SU-DHL-6 (cell line): ENCODE data around the gene CIB4.

ENCODE experiments used
- H2AFZ ChIP-seq: fragments of 200-600 bp; sonication (generic); 2 replicates; pipeline ENCODE4 v1.6.1; 2014; ENCODE audit warnings: low read depth, mild to moderate bottlenecking, moderate library complexity, mixed read lengths, antibody characterized with exemption, low read length; ENCODE audit not compliant: severe bottlenecking
- H3F3A ChIP-seq: fragments of 200-600 bp; shearing (Covaris generic); 2 replicates; pipeline ENCODE4 v1.6.0; 2016; ENCODE audit warnings: antibody characterized with exemption, mild to moderate bottlenecking; ENCODE audit not compliant: insufficient read depth
- H3K27ac ChIP-seq: fragments of 200-600 bp; sonication (generic); 2 replicates; pipeline ENCODE4 v1.5.1; 2016; ENCODE audit warnings: low read depth, mild to moderate bottlenecking, low read length, moderate library complexity, mixed read lengths
- H3K27me3 ChIP-seq: fragments of 200-600 bp; sonication (generic), shearing (Covaris generic); 2 replicates; pipeline ENCODE4 v1.6.0; 2014; ENCODE audit warnings: mild to moderate bottlenecking, low read length
- H3K36me3 ChIP-seq: fragments of 200-600 bp; sonication (generic); 2 replicates; pipeline ENCODE4 v1.6.1; 2014; ENCODE audit warnings: mild to moderate bottlenecking, low read length, mixed read lengths
- H3K4me2 ChIP-seq: fragments of 300-600, 200-600 bp; shearing (Covaris generic), sonication (generic); 2 replicates; pipeline ENCODE4 v1.6.0; 2014; ENCODE audit warnings: low read length, low read depth, mild to moderate bottlenecking; ENCODE audit not compliant: poor library complexity, severe bottlenecking
- H3K4me3 ChIP-seq: fragments of 200-600 bp; sonication (generic); 2 replicates; pipeline ENCODE4 v1.5.1; 2014; ENCODE audit warnings: antibody characterized with exemption, low read length, mild to moderate bottlenecking, mixed read lengths; ENCODE audit not compliant: insufficient read depth, poor library complexity, severe bottlenecking
- H3K79me2 ChIP-seq: fragments of 200-600 bp; sonication (generic); 2 replicates; pipeline ENCODE4 v1.6.1; 2014; ENCODE audit warnings: mild to moderate bottlenecking, low read length, moderate library complexity; ENCODE audit not compliant: insufficient read depth
- H3K9ac ChIP-seq: fragments of 200-600 bp; sonication (generic); 2 replicates; pipeline ENCODE4 v1.7.0; 2014; ENCODE audit warnings: mild to moderate bottlenecking, low read length
- H3K9me2 ChIP-seq: fragments of 200-600 bp; sonication (generic); replicated peaks from 2 replicates; pipeline ENCODE4 v1.6.1; 2014; ENCODE audit warnings: low read length; ENCODE audit not compliant: insufficient read depth
- H3K9me3 ChIP-seq: fragments of 200-600 bp; sonication (generic); 2 replicates; pipeline ENCODE4 v1.6.1; 2014; ENCODE audit warnings: low read length, mixed read lengths; ENCODE audit not compliant: insufficient read depth
- H4K20me1 ChIP-seq: fragments of 200-600 bp; sonication (generic); 2 replicates; pipeline ENCODE4 v1.6.1; 2014; ENCODE audit warnings: low read depth, mild to moderate bottlenecking, antibody characterized with exemption, low read length, moderate library complexity, mixed read lengths
- CTCF ChIP-seq: fragments of 200-600 bp; sonication (generic); IDR thresholded peaks from one replicate; pipeline ENCODE4 v1.5.1; 2017; ENCODE audit warnings: antibody characterized with exemption, mild to moderate bottlenecking, low read length, moderate library complexity; ENCODE audit not compliant: insufficient read depth, poor library complexity, severe bottlenecking
- EZH2phosphoT487 ChIP-seq: fragments of 200-600 bp; sonication (generic), shearing (Covaris generic); conservative IDR thresholded peaks from 2 replicates; pipeline ENCODE4 v1.6.1; 2018; ENCODE audit warnings: mild to moderate bottlenecking, antibody characterized with exemption, low read length, moderate library complexity, mixed read lengths

CIB4 gene

GRCh38 chr2:26540961-26541360 lies 100.2 kb downstream of the CIB4 start:
- Histone ChIP-seq H3K27me3 (no peaks in the 10 kb centered on the region), H3K9ac (no peak overlapping the region), H3K9me2 (no peaks in the 10 kb centered on the region), H3F3A (no peaks in the 10 kb centered on the region), H3K79me2 (no peaks in the 10 kb centered on the region), H3K27ac (no peak overlapping the region), H4K20me1 (no peaks in the 10 kb centered on the region), H3K4me3 (no peak overlapping the region), H3K36me3 (no peaks in the 10 kb centered on the region), H3K9me3 (no peaks in the 10 kb centered on the region), H2AFZ (no peak overlapping the region), H3K4me2 (no peak overlapping the region)
- no peak for TF ChIP-seq CTCF
- no peak for TF ChIP-seq EZH2phosphoT487

GRCh38 chr2:26540306-26540705 lies 100.9 kb downstream of the CIB4 start:
- Histone ChIP-seq H3K36me3 (no peaks in the 10 kb centered on the region), H3K27me3 (no peaks in the 10 kb centered on the region), H3K79me2 (no peaks in the 10 kb centered on the region), H3K9me2 (no peaks in the 10 kb centered on the region), H3K4me3 (no peak overlapping the region), H3K9ac (no peak overlapping the region), H3K9me3 (no peaks in the 10 kb centered on the region), H3F3A (no peaks in the 10 kb centered on the region), H4K20me1 (no peaks in the 10 kb centered on the region), H3K27ac (no peak overlapping the region), H3K4me2 (no peak overlapping the region), H2AFZ (no peak overlapping the region)
- TF ChIP-seq EZH2phosphoT487: no peak
- TF ChIP-seq CTCF: no peak

GRCh38 chr2:26537826-26538475 lies 103.2 kb downstream of the CIB4 start:
- no peaks in the 10 kb centered on the region for H3K79me2 ChIP-seq
- H2AFZ ChIP-seq: no peak overlapping the region
- no peak overlapping the region for H3K9ac ChIP-seq
- H3K36me3 ChIP-seq: no peaks in the 10 kb centered on the region
- no peak overlapping the region for H3K27ac ChIP-seq
- H3F3A ChIP-seq: no peaks in the 10 kb centered on the region
- H3K9me3 ChIP-seq: no peaks in the 10 kb centered on the region
- no peaks in the 10 kb centered on the region for H3K9me2 ChIP-seq
- TF ChIP-seq EZH2phosphoT487 (no peak), CTCF (no peak)
- no peak overlapping the region for H3K4me2 ChIP-seq
- no peaks in the 10 kb centered on the region for H4K20me1 ChIP-seq
- H3K4me3 ChIP-seq: no peak overlapping the region
- no peaks in the 10 kb centered on the region for H3K27me3 ChIP-seq
